Measurements from ENCODE around the gene MAGI2. TPM values are rescaled to one million over a fixed set of nuclear protein-coding genes. Genes with fewer than 3 reads are reported as not detected.

MAGI2 gene
- total RNA-seq, 2 donors from 2014 or later, result 10.3 to 19.2 TPM

GRCh38 chr7:78265486-78265885 is 1188.0 kb downstream of the MAGI2 start:
- H3K4me1 ChIP-seq (ENCODE audit: control insufficient read depth, insufficient read depth, low read length), result peaks cover 5% of the 10 kb centered on the region
- H3K9ac ChIP-seq (ENCODE audit: extremely low read depth, low read length, poor library complexity, severe bottlenecking), result no peak overlapping the region
- Mint-ChIP-seq H3K4me1 (peaks cover 18% of the 10 kb centered on the region), H3K27ac (no peak overlapping the region), H3K9me3 (peaks cover 8% of the 10 kb centered on the region), H3K27me3 (ENCODE audit: insufficient read depth) (no peaks in the 10 kb centered on the region), H3K36me3 (ENCODE audit: low read depth) (no peaks in the 10 kb centered on the region), H3K4me3 (no peak overlapping the region)
- TF ChIP-seq CTCF (conservative IDR thresholded peaks at IDR 0.05), result no peak
- 93 to 100% methylated on average over 1 to 4 of the region's 4 CpGs for WGBS, 2 experiments (ENCODE audit: insufficient coverage in 1 of 2, insufficient read length in 1 of 2)
- no peak for DNase-seq
- no peak overlapping the region for H3K27ac ChIP-seq (ENCODE audit: low read depth, low read length)
- no peaks in the 10 kb centered on the region for H3K27me3 ChIP-seq (ENCODE audit: control insufficient read depth, insufficient read depth, low read length, poor library complexity, severe bottlenecking)
- H3K9me3 ChIP-seq (ENCODE audit: control insufficient read depth, low read length), result no peaks in the 10 kb centered on the region
- H3K36me3 ChIP-seq (ENCODE audit: control insufficient read depth, insufficient read depth, low read length), result no peaks in the 10 kb centered on the region
- H3K4me3 ChIP-seq (ENCODE audit: low read length), result no peak overlapping the region

DNA sequence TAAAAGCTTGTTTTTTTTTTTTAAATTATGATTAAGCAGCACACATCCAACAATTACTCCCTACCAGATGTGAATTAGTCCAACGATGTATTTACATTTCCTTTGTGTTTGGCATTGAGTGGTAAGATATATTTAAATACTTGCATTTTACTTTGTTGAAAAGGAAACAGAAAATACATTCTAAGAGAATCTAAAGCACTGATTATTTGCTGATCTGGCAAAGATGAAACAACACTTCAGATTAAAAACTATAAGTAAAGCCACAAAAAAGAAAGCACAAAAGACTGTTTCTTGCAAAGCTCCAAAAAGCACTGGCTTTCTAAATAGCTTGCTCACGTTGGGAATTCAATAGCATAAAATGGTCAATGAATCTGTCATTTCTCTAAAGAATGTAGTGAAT is 1188.4 kb downstream of the MAGI2 start:
- Histone ChIP-seq H3K27me3 (ENCODE audit: control insufficient read depth, insufficient read depth, low read length, poor library complexity, severe bottlenecking) (no peaks in the 10 kb centered on the region), H3K9ac (ENCODE audit: extremely low read depth, low read length, poor library complexity, severe bottlenecking) (no peak overlapping the region), H3K9me3 (ENCODE audit: control insufficient read depth, low read length) (no peaks in the 10 kb centered on the region), H3K36me3 (ENCODE audit: control insufficient read depth, insufficient read depth, low read length) (no peaks in the 10 kb centered on the region), H3K27ac (ENCODE audit: low read depth, low read length) (no peak overlapping the region), H3K4me1 (ENCODE audit: control insufficient read depth, insufficient read depth, low read length) (peaks cover 5% of the 10 kb centered on the region), H3K4me3 (ENCODE audit: low read length) (no peak overlapping the region)
- H3K4me3 Mint-ChIP-seq, result no peak overlapping the region
- TF ChIP-seq CTCF (conservative IDR thresholded peaks at IDR 0.05), result no peak
- no peak overlapping the region for H3K27ac Mint-ChIP-seq
- no peak for DNase-seq
- WGBS, 2 experiments (ENCODE audit: insufficient coverage in 1 of 2, insufficient read length in 1 of 2), result 86 to 88% methylated on average over 1 of the region's 2 CpGs
- no peaks in the 10 kb centered on the region for H3K27me3 Mint-ChIP-seq (ENCODE audit: insufficient read depth)
- H3K4me1 Mint-ChIP-seq, result peaks cover 18% of the 10 kb centered on the region
- H3K36me3 Mint-ChIP-seq (ENCODE audit: low read depth), result no peaks in the 10 kb centered on the region
- H3K9me3 Mint-ChIP-seq, result peaks cover 4% of the 10 kb centered on the region

DNA sequence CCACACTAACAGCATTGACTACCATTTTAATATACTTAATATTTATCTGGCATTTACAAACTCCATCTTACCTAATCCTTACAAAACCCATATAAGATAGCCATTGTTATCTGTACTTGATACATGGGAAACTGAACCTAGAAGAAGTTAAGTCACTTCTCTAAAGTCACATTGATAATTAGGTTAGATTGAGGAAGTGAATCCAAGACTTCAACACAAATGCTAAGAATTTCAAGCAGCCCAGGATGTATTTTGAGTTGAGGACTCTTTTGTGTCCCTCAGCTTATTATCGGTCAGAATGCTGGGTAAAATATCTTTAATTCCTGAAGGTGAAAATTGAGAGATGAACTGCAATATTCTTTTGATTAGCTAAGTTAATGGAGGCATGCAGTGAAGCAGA is 1189.4 kb downstream of the MAGI2 start:
- no peaks in the 10 kb centered on the region for H3K9me3 ChIP-seq (ENCODE audit: control insufficient read depth, low read length)
- TF ChIP-seq CTCF (conservative IDR thresholded peaks at IDR 0.05), result no peak
- H3K9me3 Mint-ChIP-seq, result peaks cover under 1% of the 10 kb centered on the region
- H3K27me3 Mint-ChIP-seq (ENCODE audit: insufficient read depth), result no peaks in the 10 kb centered on the region
- H3K4me3 ChIP-seq (ENCODE audit: low read length), result no peak overlapping the region
- H3K4me1 Mint-ChIP-seq, result peaks cover 18% of the 10 kb centered on the region
- H3K27me3 ChIP-seq (ENCODE audit: control insufficient read depth, insufficient read depth, low read length, poor library complexity, severe bottlenecking), result no peaks in the 10 kb centered on the region
- 82 to 90% methylated on average over 1 of the region's 1 CpG for WGBS, 2 experiments (ENCODE audit: insufficient coverage in 1 of 2, insufficient read length in 1 of 2)
- H3K36me3 Mint-ChIP-seq (ENCODE audit: low read depth), result no peaks in the 10 kb centered on the region
- H3K27ac ChIP-seq (ENCODE audit: low read depth, low read length), result no peak overlapping the region
- H3K27ac Mint-ChIP-seq, result peak overlapping the region; percentile 5
- H3K9ac ChIP-seq (ENCODE audit: extremely low read depth, low read length, poor library complexity, severe bottlenecking), result no peak overlapping the region
- DNase-seq, result no peak
- no peaks in the 10 kb centered on the region for H3K36me3 ChIP-seq (ENCODE audit: control insufficient read depth, insufficient read depth, low read length)
- H3K4me3 Mint-ChIP-seq, result no peak overlapping the region
- peaks cover 5% of the 10 kb centered on the region for H3K4me1 ChIP-seq (ENCODE audit: control insufficient read depth, insufficient read depth, low read length)
